ENCODE results near the gene IL1F10. TPM values are rescaled to one million over a fixed set of nuclear protein-coding genes. Genes with fewer than 3 reads are reported as not detected.

IL1F10 gene
- total RNA-seq, 4 donors from 2014 or later: 8.3 to 41.6 (median 20.1) TPM

GRCh38 chr2:113064281-113064680 is 3.5 kb upstream of the IL1F10 start:
- H3K4me3 ChIP-seq (ENCODE audit: low read depth, poor library complexity, severe bottlenecking): no peak overlapping the region
- 85 to 87% methylated on average over 5 of the region's 5 CpGs for WGBS, 2 donors
- intact Hi-C loops (cut with DNase I; ENCODE audit: low total_unique reads): no loop called here
- DNase-seq (ENCODE audit: low spot score in 2 of 2): peak in 1 of 2 donors; percentile 34
- TF ChIP-seq CTCF (IDR thresholded peaks at IDR 0.05): no peak
- TF ChIP-seq POLR2A (IDR thresholded peaks at IDR 0.05): no peak

GRCh38 chr2:113064898-113065297 is 2.9 kb upstream of the IL1F10 start:
- DNase-seq (ENCODE audit: low spot score in 2 of 2): peak in 1 of 2 donors; percentile 67
- TF ChIP-seq POLR2A (IDR thresholded peaks at IDR 0.05) (no peak), CTCF (IDR thresholded peaks at IDR 0.05) (no peak)
- 75 to 86% methylated on average over 1 of the region's 1 CpG for WGBS, 2 donors
- intact Hi-C loops (cut with DNase I; ENCODE audit: low total_unique reads): no loop called here
- no peak overlapping the region for H3K4me3 ChIP-seq (ENCODE audit: low read depth, poor library complexity, severe bottlenecking)

- no peak overlapping the region for H3K4me3 ChIP-seq (ENCODE audit: low read depth, poor library complexity, severe bottlenecking)
- DNase-seq (ENCODE audit: low spot score in 2 of 2): no peak
- 78 to 81% methylated on average over 2 of the region's 2 CpGs for WGBS, 2 donors
- TF ChIP-seq CTCF (IDR thresholded peaks at IDR 0.05): no peak
- TF ChIP-seq POLR2A (IDR thresholded peaks at IDR 0.05): no peak
- intact Hi-C loops (cut with DNase I; ENCODE audit: low total_unique reads): no loop called here
These were observed 479 bp downstream of the IL1F10 start for GRCh38 chr2:113068249-113068648.

- no peak for DNase-seq (ENCODE audit: low spot score in 2 of 2)
- TF ChIP-seq CTCF (IDR thresholded peaks at IDR 0.05): no peak
- 24 to 25% methylated on average over 5 of the region's 5 CpGs for WGBS, 2 donors
- H3K4me3 ChIP-seq (ENCODE audit: low read depth, poor library complexity, severe bottlenecking): no peak overlapping the region
- intact Hi-C loops (cut with DNase I; ENCODE audit: low total_unique reads): no loop called here
These were observed 1.1 kb downstream of the IL1F10 start for GRCh38 chr2:113068706-113069485.

GRCh38 chr2:113069676-113070605 is 2.2 kb downstream of the IL1F10 start:
- DNase-seq (ENCODE audit: low spot score in 2 of 2): peak in 1 of 2 donors; percentile 50
- intact Hi-C loops (cut with DNase I; ENCODE audit: low total_unique reads): no loop called here

More at GRCh38 chr2:113069676-113070605, 2.2 kb downstream of the IL1F10 start:
- 75 to 88% methylated on average over 4 of the region's 4 CpGs for WGBS, 2 donors
- no peak overlapping the region for H3K4me3 ChIP-seq (ENCODE audit: low read depth, poor library complexity, severe bottlenecking)
- TF ChIP-seq POLR2A (IDR thresholded peaks at IDR 0.05): no peak
- TF ChIP-seq CTCF (IDR thresholded peaks at IDR 0.05): no peak

Data from lower leg skin (tissue), 4 donors.